ENCODE data around the gene VEZT.

VEZT gene

GRCh38 chr12:95241761-95242506 is 24.3 kb downstream of the VEZT start:
- no peak for TF ChIP-seq TAF1 (IDR thresholded peaks at IDR 0.05; ENCODE audit: borderline replicate concordance, insufficient read depth, low read length)
- no peak for TF ChIP-seq SIN3A (IDR thresholded peaks at IDR 0.05; ENCODE audit: borderline replicate concordance, insufficient read depth, low read length)
- TF ChIP-seq FOXP2 (optimal IDR thresholded peaks at IDR 0.05; ENCODE audit: borderline replicate concordance, extremely low read depth, extremely low read length, insufficient read depth) = no peak
- TF ChIP-seq REST (IDR thresholded peaks at IDR 0.05; ENCODE audit: insufficient read depth in 1 of 2, low read depth in 2 of 2, low read length in 2 of 2) = no peak
- TF ChIP-seq POLR2AphosphoS5 (IDR thresholded peaks at IDR 0.05; ENCODE audit: low read depth, low read length) = no peak

- TF ChIP-seq TAF1 (IDR thresholded peaks at IDR 0.05; ENCODE audit: borderline replicate concordance, insufficient read depth, low read length) = no peak
- no peak for TF ChIP-seq SIN3A (IDR thresholded peaks at IDR 0.05; ENCODE audit: borderline replicate concordance, insufficient read depth, low read length)
- TF ChIP-seq FOXP2 (optimal IDR thresholded peaks at IDR 0.05; ENCODE audit: borderline replicate concordance, extremely low read depth, extremely low read length, insufficient read depth) = no peak
- no peak for TF ChIP-seq REST (IDR thresholded peaks at IDR 0.05; ENCODE audit: insufficient read depth in 1 of 2, low read depth in 2 of 2, low read length in 2 of 2)
- TF ChIP-seq POLR2AphosphoS5 (IDR thresholded peaks at IDR 0.05; ENCODE audit: low read depth, low read length) = no peak
Measured at GRCh38 chr12:95243497-95244183, 26.0 kb downstream of the VEZT start.

GRCh38 chr12:95244350-95244749 is 26.7 kb downstream of the VEZT start:
- TF ChIP-seq TAF1 (IDR thresholded peaks at IDR 0.05; ENCODE audit: borderline replicate concordance, insufficient read depth, low read length) (no peak), FOXP2 (optimal IDR thresholded peaks at IDR 0.05; ENCODE audit: borderline replicate concordance, extremely low read depth, extremely low read length, insufficient read depth) (no peak), POLR2AphosphoS5 (IDR thresholded peaks at IDR 0.05; ENCODE audit: low read depth, low read length) (no peak), REST (IDR thresholded peaks at IDR 0.05; ENCODE audit: insufficient read depth in 1 of 2, low read depth in 2 of 2, low read length in 2 of 2) (no peak), SIN3A (IDR thresholded peaks at IDR 0.05; ENCODE audit: borderline replicate concordance, insufficient read depth, low read length) (no peak)

GRCh38 chr12:95248095-95248494 is 30.5 kb downstream of the VEZT start:
- TF ChIP-seq TAF1 (IDR thresholded peaks at IDR 0.05; ENCODE audit: borderline replicate concordance, insufficient read depth, low read length) (no peak), POLR2AphosphoS5 (IDR thresholded peaks at IDR 0.05; ENCODE audit: low read depth, low read length) (no peak), FOXP2 (optimal IDR thresholded peaks at IDR 0.05; ENCODE audit: borderline replicate concordance, extremely low read depth, extremely low read length, insufficient read depth) (no peak), SIN3A (IDR thresholded peaks at IDR 0.05; ENCODE audit: borderline replicate concordance, insufficient read depth, low read length) (no peak), REST (IDR thresholded peaks at IDR 0.05; ENCODE audit: insufficient read depth in 1 of 2, low read depth in 2 of 2, low read length in 2 of 2) (no peak)

Data from PFSK-1 (cell line).